Adrenal gland (tissue), 5 donors: Measurements from ENCODE around the gene USP17L24.
"Not testable (repeated sequence)": the region's sequence is repeated elsewhere in the genome, so short reads cannot be mapped to it uniquely, and the experiment has no call there.

ENCODE experiments used
- CTCF ChIP-seq, 6 experiments: fragments of 450-650 bp in 4 of 6; fragments of 200-600 bp in 2 of 6; sonication (generic) in 1 of 6; IDR thresholded peaks; 1 replicate in 5 of 6; 2 replicates in 1 of 6; pipeline versions ENCODE4 v1.5.1 to v1.8.0; 2016 to 2021; ENCODE audit warnings: antibody characterized with exemption in 6 of 6, mild to moderate bottlenecking in 2 of 6, moderate library complexity in 1 of 6
- POLR2A ChIP-seq, 2 donors: fragments of 450-650 bp; IDR thresholded peaks; one replicate each; pipeline ENCODE4 v1.6.1; 2017; ENCODE audit warnings: antibody characterized with exemption in 2 of 2, mild to moderate bottlenecking in 2 of 2, moderate library complexity in 1 of 2
- donor health status: DM: no; HTN: no; CAD: no.

GRCh38 chr4:9343848-9344247 lies 18.9 kb downstream of the USP17L24 start, which contains the start of gene USP17L27:
- not testable (repeated sequence) for TF ChIP-seq CTCF, POLR2A (IDR thresholded peaks at IDR 0.05)
